CD4-positive, alpha-beta T cell treated with Interferon alpha-2 for 1 hour (primary cell): ENCODE measurements around the gene CCDC200.
"Not testable (repeated sequence)": the region's sequence is repeated elsewhere in the genome, so short reads cannot be mapped to it uniquely, and the experiment has no call there.

Experiments used
- DNase-seq, 2 donors: peaks; one replicate each; pipeline ENCODE4 v3.0.0-alpha.2; 2020 to 2022

The CCDC200 gene

DNA sequence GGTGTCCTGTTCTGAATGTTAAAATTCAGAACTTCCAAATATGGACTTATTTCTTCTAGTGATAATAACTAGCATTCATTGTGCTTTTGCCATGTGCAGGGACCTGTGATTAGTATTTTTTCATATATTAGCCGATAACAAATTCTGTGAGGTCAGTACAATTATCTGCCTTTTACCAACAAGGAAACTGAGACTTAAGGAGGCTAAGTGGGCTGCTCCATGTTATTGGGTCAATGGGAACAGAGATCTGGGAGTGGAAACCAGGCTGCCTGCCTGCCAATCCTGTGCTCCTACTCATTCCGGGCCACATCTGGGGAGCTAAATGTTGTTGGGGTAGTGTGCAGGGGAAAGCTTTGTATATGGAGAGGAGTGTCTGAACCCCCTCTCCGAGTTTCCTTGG, 13.1 kb downstream of the CCDC200 start:
- DNase-seq = no peak

DNA sequence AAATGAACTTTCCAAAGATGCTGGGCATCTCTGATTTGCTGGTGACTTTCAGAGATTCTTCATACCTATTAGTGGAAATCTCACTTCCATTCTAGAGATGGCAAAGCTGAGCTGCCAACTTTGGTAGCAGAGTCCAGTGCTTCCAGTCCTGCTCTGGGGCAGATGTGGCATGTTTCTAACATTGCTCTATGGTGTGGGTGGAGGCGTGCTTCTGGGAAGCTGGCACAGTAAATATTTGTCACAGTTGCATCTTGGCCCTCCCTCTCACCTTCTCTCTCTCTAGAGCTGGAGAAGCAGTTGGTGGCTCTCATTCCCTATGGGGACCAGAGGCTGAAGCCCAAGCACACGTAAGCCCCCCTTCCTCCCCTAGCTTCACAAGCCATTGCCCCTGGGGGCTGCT, 14.9 kb downstream of the CCDC200 start:
- DNase-seq = no peak

DNA sequence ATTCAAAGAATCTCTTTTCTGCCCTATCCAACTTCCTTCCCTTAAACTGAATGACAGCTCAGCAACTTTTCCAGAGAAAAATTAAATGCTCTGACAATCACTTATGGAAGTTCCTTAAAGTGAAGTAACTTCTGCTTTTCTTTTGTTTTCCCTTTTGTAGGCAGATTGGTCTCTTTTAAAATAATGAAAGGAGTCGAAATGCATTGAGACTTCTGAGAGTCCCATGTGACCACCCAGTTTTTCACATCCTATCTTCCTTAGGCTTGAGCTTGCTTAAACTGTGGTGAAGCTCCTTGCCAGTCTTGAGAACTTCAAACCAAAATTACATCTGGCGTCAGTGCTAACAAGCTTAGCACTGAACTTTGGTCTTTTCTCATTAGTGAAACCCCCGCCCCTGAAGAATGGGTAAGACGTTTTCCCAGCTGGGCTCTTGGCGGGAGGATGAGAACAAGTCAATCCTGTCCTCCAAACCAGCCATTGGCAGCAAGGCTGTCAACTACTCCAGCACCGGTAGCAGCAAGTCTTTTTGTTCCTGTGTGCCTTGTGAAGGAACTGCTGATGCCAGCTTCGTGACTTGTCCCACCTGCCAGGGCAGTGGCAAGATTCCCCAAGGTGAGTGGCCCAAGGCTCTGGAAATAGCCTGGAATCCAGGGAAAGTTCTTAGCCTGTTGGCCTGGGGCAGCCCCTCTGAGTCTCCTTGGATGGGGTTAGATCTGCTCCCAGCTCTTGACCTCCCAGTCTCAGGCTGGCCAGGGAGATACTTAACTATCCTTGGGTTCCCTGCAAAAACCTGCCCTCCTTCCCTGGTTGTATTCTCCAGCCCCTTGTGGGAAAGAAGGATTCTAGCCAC, 15.6 kb downstream of the CCDC200 start:
- no peak for DNase-seq

DNA sequence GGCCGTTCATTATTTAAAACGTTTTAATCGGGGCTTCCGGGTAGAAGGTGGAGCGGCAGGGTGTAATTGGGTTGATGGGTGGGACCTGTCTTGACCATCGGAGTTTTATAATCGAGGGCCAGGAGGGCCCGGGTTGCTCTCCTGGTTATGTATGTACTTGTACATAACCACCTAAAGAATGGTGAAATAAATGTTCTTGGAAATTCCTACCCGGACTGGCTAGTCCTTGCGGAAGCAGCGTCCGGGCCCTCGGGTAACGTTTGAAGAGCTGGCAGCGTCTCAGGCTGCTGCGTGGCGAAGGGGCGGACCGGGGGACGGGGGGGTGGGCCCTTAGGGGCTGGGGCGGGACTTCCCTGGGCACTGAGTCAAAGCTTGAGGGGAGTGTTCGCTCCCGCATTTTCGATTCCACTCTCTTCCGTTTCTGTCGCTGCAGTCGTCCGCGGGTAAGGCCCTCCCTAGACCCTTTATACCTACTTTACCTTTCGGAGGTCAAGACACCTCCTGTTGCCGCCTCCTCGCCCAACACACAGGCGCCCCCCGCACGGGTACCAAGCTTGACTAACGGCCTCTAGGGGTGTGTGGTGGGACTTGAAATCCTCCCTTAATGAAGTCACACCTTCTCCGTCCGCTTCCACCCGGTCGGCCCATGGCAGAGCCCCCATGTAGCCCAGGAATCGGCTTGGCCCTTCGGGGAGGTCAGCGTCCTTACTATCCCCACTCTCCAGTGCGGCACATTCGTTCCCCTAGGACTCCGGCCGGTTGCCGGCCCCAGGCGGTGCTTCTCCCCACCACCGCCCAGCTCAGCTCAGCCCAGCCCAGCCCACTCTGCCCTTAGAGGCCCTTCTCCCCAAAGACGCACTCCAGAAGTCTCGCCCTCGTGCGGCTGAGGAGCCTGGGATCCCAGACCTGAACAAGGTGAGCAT, 16.7 kb downstream of the CCDC200 start, which contains the start of gene TMEM106A:
Gene TMEM106A (plus strand): TSS at position 396 of the 923 bp plus-strand sequence. CDS start 1,167 bp downstream, outside the sequence.
- DNase-seq = peak; percentile 72 to 79

DNA sequence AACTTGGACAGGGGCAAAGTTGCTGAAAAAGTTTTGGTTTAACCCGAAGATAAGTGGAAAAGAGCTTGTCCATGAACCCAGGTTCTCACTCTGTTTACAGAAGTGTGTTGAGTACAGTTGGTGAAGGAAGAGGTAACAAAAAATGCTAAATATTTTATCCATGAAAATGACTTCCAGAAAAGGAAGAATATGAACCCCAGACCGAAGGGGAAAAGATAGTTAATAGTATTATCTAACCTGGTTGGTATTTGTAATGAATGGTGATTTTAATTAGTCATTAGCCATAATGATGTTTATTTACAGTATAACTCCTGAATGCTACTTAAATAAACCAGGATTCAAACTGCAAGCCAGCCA, 17.3 kb downstream of the CCDC200 start:
- peak in 1 of 2 donors; percentile 10 for DNase-seq

DNA sequence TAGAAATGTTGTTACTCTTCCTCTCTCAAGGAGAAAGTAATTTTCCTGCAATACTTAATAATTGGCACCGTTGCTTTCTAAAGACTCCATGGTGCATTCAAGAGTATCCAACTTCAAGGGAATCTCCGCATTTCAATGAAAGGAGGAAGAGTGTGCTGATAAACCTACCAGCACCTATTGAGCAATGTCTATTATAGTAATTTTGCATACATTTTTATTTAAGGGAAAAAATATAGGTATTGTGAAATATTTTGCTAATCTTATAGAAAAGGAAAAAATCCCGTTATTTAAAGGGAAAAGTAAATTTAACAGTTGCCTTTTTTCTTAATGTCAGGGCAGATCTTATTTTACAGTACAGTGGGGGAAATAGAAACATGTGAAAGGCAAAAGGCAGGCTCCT, 17.8 kb downstream of the CCDC200 start:
- DNase-seq = no peak

DNA sequence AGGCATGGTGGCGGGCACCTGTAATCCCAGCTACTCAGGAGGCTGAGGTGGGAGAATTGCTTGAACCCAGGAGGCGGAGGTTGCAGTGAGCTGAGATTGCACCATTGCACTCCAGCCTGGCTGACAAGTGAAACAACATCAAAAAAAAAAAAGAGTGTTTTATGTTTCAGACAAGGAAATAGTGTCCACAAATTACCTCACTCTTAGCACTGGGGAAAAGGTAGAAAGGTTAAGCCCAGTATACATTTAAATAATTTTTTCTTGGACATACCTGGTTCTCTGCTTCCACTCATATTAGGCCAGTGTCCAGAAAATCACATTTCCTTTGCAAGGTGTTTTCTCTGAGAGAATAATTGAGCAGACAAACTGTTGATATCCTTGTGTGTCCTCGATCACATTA, 25.4 kb downstream of the CCDC200 start:
- DNase-seq = not testable (repeated sequence)

DNA sequence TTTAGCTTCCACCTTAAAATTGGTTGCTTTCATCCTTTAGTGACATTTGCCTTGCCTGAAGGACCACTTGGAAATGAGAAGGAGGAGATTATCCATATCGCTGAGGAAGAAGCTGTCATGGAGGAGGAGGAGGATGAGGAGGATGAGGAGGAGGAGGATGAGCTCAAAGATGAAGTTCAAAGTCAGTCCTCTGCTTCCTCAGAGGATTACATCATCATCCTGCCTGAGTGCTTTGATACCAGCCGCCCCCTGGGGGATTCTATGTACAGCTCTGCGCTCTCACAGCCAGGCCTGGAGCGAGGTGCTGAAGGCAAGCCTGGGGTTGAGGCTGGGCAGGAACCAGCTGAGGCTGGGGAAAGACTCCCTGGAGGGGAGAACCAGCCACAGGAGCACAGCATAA, 28.3 kb downstream of the CCDC200 start:
- DNase-seq = no peak

DNA sequence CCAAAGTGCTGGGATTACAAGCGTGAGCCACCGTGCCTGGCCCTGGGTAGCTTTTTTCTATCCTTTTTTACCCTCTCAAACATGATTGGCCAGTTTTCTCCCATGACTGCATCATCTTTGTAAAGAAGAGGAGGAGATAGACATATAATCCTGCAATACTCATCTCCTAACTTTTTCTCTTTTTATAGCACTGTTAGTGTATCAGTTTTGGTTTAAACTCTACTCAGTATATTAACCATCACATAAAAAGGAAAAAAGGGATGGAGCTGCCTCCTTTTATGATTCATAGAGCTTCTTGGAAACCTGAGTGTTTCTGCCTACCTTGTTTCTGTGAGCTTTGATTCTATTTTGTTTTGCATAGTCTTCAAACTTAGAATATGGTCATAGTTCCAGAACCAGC, 28.8 kb downstream of the CCDC200 start:
- no peak for DNase-seq

DNA sequence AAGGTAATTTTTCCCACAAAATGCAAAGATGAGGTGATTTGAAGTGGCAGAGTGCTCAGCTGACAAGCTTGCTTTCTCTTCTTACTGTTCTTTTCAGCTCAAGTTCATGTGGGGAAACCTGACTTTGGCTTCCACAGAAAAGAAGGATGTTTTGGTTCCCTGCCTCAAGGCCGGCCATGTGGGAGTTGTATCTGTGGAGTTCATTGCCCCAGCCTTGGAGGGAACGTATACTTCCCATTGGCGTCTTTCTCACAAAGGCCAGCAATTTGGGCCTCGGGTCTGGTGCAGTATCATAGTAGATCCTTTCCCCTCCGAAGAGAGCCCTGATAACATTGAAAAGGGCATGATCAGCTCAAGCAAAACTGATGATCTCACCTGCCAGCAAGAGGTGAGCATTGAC, 35.2 kb downstream of the CCDC200 start:
- DNase-seq = no peak

DNA sequence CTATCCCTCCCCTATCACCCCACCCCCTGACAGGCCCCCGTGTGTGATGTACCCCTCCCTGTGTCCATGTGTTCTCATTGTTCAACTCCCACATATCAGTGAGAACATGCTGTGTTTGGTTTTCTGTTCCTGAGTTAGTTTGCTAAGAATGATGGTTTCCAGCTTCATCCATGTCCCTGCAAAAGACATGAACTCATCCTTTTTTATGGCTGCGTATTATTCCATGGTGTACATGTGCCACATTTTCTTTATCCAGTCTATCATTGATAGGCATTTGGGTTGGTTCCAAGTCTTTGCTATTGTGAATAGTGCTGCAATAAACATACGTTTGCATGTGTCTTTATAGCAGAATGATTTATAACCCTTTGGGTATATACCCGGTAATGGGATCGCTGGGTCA, 41.8 kb downstream of the CCDC200 start:
- not testable (repeated sequence) for DNase-seq

DNA sequence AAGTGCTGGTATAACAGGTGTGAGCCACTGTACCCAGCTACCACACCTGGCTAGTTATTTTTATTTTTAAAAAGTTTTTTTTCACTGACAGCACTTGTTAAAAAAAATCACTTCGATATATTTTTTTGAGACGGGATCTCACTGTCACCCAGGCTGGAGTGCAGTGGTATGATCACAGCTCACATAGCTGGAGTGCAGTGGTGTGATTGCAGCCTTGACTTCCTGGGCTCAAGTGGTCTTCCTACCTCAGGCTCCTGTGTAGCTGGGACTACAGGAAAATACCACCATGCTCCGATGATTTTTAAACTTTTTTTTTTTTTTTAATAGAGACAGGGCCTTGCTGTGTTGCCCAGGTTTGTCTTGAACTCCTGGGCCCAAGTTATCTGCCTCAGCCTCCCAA, 44.5 kb downstream of the CCDC200 start:
- DNase-seq = no peak

DNA sequence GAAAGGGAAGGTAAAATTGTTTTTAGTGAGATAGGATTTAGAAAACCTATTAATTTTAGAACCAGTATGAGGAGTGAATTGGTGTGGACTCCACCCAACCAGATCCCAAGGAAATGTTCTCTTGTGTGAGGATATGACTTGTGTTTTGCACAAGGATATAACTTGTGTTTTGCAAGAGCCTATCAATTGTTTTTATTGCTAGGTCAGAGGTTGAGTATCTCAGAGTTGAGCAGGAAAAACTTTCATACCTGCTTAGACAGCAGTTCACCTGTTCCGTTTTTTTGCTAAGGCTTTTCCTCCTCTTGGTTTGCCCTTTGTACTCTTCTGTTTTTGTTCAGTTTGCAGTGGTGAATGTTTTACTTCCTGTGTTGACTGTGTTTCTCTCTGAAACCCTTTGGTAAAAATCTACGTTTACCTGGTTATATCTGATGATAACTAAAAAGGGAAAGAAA, 52.3 kb downstream of the CCDC200 start:
- DNase-seq = no peak

DNA sequence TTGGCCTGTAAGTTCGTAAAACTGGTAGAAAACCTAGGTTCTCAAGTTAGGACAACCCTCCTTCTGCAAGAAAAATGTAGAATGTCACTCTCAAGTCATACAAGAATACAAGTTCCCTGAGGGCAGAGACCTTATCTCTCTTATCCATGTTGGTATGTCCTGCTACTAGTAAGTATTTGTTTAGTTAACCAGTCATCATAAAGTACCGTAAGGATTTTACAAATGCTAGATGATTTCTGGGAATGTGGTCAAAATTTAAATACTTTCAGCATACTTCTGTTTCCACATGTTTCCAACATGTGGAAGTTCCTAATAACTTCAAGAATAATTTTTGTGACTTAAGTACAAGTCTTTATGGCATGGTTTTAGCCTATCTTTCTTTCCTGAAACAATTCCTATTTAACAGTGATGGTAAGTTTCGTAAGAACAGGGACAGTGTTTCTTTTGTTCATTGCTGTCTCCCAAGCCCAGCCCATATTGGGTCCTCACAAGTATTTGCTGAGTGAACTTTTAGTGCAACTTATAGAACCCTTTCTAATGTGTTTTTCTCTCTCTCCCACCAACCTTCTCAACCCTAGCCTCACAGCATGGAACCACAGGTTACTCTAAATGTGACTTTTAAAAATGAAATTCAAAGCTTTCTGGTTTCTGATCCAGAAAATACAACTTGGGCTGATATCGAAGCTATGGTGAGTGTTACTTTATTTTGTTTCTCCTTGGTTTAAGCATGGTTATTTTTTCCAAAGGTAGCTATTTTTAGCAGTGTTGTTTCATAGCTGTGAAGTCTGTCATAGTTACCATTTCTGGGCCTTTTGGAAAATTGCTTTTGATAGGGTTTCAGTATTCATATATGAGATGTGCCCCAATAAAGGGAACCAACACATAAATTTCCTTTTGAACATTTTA, 53.0 kb downstream of the CCDC200 start:
- DNase-seq = no peak

DNA sequence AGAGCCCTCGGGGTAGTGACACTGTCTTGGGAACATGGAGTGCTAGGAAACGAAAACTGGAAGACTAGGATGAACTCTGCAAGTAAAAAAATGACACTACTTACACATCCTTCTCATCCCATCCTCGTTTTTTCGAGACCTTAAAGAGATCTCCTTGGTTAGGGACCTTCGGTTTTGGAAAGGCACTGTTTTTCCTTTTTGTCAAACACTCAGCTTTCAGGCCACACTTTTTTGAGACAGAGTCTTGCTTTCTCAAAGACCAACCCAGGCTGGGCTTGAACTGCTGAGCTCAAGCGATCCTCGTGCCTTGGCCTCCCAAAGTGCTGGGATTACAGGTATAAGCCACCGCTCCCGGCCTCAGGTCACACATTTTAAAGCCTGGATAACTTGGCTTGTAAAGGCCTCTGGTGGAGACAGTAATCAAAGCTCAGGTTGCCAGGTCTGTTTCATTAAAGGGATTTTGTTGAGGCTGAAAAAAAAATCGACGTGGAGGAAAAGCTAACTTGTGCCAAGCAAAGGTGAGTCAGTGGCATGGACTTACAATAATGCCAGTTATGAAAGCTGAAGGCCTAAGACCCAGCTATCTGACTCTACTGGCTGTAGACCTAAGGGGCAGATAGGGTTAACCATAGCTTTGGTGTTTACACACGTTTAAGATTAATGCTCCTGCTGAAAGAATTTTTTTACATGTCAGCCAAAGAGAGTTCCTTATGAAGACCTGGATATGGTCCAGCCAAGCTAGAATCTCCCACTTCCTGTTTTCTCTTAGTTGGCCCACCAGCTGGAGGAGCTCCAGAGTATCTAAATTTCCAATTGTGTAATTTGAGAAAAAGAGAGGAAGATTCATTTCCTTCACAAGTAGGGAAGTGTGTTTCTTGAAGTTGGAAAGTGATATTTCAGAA, 56.6 kb downstream of the CCDC200 start:
- DNase-seq = peak; percentile 15 to 23
